GM23248 (cell line): Measurements from ENCODE around the gene ZNF234. TPM values are rescaled to one million over a fixed set of nuclear protein-coding genes. Genes with fewer than 3 reads are reported as not detected.

ENCODE experiments used
- DNase-seq: peaks from one replicate; pipeline ENCODE4 v3.0.0-alpha.2; 2015
- H2AFZ ChIP-seq: fragments of 200-600 bp; sonication (generic); 2 replicates; pipeline ENCODE4 v1.6.1; 2016; ENCODE audit warnings: antibody characterized with exemption
- H3F3A ChIP-seq: fragments of 200-600 bp; sonication (generic); 2 replicates; pipeline ENCODE4 v1.6.1; 2016; ENCODE audit warnings: mild to moderate bottlenecking, antibody characterized with exemption, mixed run types; ENCODE audit not compliant: insufficient read depth
- H3K27ac ChIP-seq: fragments of 200-600 bp; sonication (generic); 2 replicates; pipeline ENCODE4 v1.5.1; 2016; ENCODE audit warnings: mild to moderate bottlenecking
- H3K27me3 ChIP-seq: fragments of 200-600 bp; sonication (generic); replicated peaks from 2 replicates; pipeline ENCODE4 v1.6.1; 2016; ENCODE audit warnings: mild to moderate bottlenecking; ENCODE audit not compliant: insufficient read depth
- H3K36me3 ChIP-seq: fragments of 200-600 bp; sonication (generic); 2 replicates; pipeline ENCODE4 v1.6.1; 2016; ENCODE audit warnings: low read depth, mild to moderate bottlenecking
- H3K4me1 ChIP-seq: fragments of 200-600 bp; sonication (generic); 2 replicates; pipeline ENCODE4 v1.6.1; 2016; ENCODE audit warnings: mild to moderate bottlenecking; ENCODE audit not compliant: insufficient read depth
- H3K4me2 ChIP-seq: fragments of 200-600 bp; sonication (generic); one replicate; pipeline ENCODE4 v1.6.1; 2016; ENCODE audit warnings: mild to moderate bottlenecking; ENCODE audit not compliant: unreplicated experiment
- H3K4me3 ChIP-seq: fragments of 200-600 bp; sonication (generic); 2 replicates; pipeline ENCODE4 v1.5.1; 2016; ENCODE audit warnings: mild to moderate bottlenecking
- H3K79me2 ChIP-seq: fragments of 200-600 bp; sonication (generic); 2 replicates; pipeline ENCODE4 v1.6.1; 2016; ENCODE audit warnings: mild to moderate bottlenecking; ENCODE audit not compliant: insufficient read depth
- H3K9ac ChIP-seq: fragments of 200-600 bp; sonication (generic); 2 replicates; pipeline ENCODE4 v1.6.1; 2016; ENCODE audit warnings: mild to moderate bottlenecking
- H3K9me2 ChIP-seq: fragments of 200-600 bp; sonication (generic); 2 replicates; pipeline ENCODE4 v1.6.1; 2016; ENCODE audit warnings: mixed run types, mild to moderate bottlenecking, moderate library complexity; ENCODE audit not compliant: insufficient read depth
- H3K9me3 ChIP-seq: fragments of 200-600 bp; sonication (generic); one replicate; pipeline ENCODE4 v1.6.1; 2017; ENCODE audit warnings: low read depth
- H4K20me1 ChIP-seq: fragments of 200-600 bp; sonication (generic); 2 replicates; pipeline ENCODE4 v1.6.0; 2016; ENCODE audit not compliant: insufficient read depth
- EZH2 ChIP-seq: fragments of 200-600 bp; sonication (generic); IDR thresholded peaks from 2 replicates; pipeline ENCODE4 v1.6.1; 2018; ENCODE audit warnings: antibody characterized with exemption, mild to moderate bottlenecking; ENCODE audit not compliant: insufficient read depth, poor library complexity, severe bottlenecking
- EZH2phosphoT487 ChIP-seq: fragments of 200-600 bp; sonication (generic); IDR thresholded peaks from 2 replicates; pipeline ENCODE4 v1.6.1; 2018; ENCODE audit warnings: antibody characterized with exemption, moderate library complexity, mild to moderate bottlenecking, low read depth; ENCODE audit not compliant: insufficient read depth
- WGBS, 2 experiments: methylation state at CpG; one replicate each; pipeline ENCODE4 v1.1.6; 2015 to 2017; ENCODE audit warnings: low lambda C conversion rate in 2 of 2, low coverage in 1 of 2; ENCODE audit errors: missing lambda C conversion rate in 2 of 2; 5-methylcytosine and 5-hydroxymethylcytosine counted together
- in situ Hi-C: fragments of 300-500 bp; cut with MboI; formaldehyde crosslinking; loops from 2 replicates; pipeline ENCODE4 v1.15.0; 2020
- polyA plus RNA-seq: library from polyadenylated mRNA; unstranded; fragments of >200 nt; fragmentation: Nextera tagmentation; extraction: Ambion mirVana; gene quantifications from 2 replicates; pipeline ENCODE4 v1.2.1, GENCODE V29; 2016
- total RNA-seq: library from RNA; depleted of rRNA; stranded (reverse); fragments of >200 nt; shearing (Covaris generic); gene quantifications from 2 replicates; pipeline ENCODE4 v1.2.3, GENCODE V29; 2014

The ZNF234 gene
- total and polyA plus RNA-seq, 2 experiments from 2014 or later: 6.2 to 6.5 TPM

DNA sequence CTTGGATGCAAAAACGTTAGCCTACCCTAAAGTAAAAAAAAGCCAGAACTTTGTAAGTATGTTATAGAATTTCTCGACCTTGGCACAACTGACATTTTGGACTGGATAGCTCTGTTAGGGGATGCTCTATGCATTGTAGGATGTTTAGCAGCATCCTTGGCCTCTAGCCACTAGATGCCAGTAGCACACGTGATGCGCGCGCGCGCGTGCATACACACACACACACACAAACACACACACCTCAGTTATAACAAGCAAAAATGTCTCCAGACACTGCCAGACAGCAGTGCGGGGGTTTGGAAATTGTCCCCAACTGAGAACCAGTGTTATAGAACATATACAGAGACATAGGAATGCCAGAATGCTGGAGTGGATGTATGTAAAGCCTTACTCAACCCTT, 40.8 kb downstream of the ZNF234 start:
- Histone ChIP-seq H3K4me2 (no peak overlapping the region), H2AFZ (no peak overlapping the region), H3K27me3 (no peaks in the 10 kb centered on the region), H3K36me3 (peaks cover 5% of the 10 kb centered on the region), H3F3A (no peaks in the 10 kb centered on the region), H3K9me3 (no peaks in the 10 kb centered on the region), H3K79me2 (no peaks in the 10 kb centered on the region), H3K9ac (no peak overlapping the region), H3K27ac (no peak overlapping the region), H4K20me1 (no peaks in the 10 kb centered on the region), H3K4me1 (no peaks in the 10 kb centered on the region), H3K4me3 (no peak overlapping the region), H3K9me2 (no peaks in the 10 kb centered on the region)
- no peak for DNase-seq
- in situ Hi-C loops: no loop called here
- 87 to 88% methylated on average over 10 of the region's 10 CpGs for WGBS, 2 experiments
- TF ChIP-seq EZH2 (no peak), EZH2phosphoT487 (no peak)

DNA sequence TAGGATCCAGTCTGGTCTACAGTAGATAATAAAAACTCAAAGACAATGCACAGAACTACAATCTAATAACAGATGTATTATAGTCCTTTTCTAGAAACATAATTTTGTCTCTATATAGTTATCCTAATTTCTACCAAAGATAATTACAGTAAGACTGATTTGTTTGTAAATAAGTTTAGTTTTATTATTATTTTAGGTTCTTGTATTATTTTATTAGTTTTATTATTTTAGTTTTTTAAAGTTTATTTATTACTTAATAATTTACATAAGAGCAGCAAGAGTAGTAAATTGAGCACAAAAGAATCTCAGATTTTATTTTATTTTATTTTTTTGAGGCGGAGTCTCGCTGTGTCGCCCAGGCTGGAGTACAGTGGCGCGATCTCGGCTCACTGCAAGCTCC, 48.7 kb downstream of the ZNF234 start:
- WGBS, 2 experiments: 78 to 92% methylated on average over 6 of the region's 6 CpGs
- H2AFZ ChIP-seq: no peak overlapping the region
- H3K4me3 ChIP-seq: no peak overlapping the region
- TF ChIP-seq EZH2phosphoT487: no peak
- no peak for TF ChIP-seq EZH2
- no peaks in the 10 kb centered on the region for H4K20me1 ChIP-seq
- H3K27ac ChIP-seq: no peak overlapping the region
- no peaks in the 10 kb centered on the region for H3K36me3 ChIP-seq
- in situ Hi-C loops: no loop called here
- H3F3A ChIP-seq: no peaks in the 10 kb centered on the region
- no peak for DNase-seq
- no peak overlapping the region for H3K4me2 ChIP-seq
- H3K4me1 ChIP-seq: no peaks in the 10 kb centered on the region
- H3K27me3 ChIP-seq: no peaks in the 10 kb centered on the region
- H3K79me2 ChIP-seq: no peaks in the 10 kb centered on the region
- H3K9me3 ChIP-seq: no peaks in the 10 kb centered on the region
- no peak overlapping the region for H3K9ac ChIP-seq
- no peaks in the 10 kb centered on the region for H3K9me2 ChIP-seq

DNA sequence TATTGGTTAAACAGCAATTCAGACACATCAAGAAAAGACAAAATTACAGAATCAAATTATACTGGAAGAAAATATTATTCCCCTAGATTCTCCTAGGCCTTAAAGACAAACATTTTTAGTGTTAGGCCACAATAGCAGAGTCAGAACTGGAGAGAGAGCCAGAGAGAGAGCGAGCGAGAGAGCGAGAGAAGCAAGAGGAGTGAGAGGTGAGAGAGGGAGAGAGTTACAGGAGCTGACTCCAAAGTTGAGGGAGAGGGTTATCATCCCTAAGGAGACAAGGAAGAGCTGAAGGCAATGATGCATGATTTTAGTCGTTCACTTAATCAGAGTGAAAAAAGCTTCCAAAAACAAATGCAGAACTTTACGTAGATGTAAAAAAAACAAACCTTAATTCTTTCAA, 50.8 kb downstream of the ZNF234 start:
- H4K20me1 ChIP-seq: no peaks in the 10 kb centered on the region
- TF ChIP-seq EZH2: no peak

DNA sequence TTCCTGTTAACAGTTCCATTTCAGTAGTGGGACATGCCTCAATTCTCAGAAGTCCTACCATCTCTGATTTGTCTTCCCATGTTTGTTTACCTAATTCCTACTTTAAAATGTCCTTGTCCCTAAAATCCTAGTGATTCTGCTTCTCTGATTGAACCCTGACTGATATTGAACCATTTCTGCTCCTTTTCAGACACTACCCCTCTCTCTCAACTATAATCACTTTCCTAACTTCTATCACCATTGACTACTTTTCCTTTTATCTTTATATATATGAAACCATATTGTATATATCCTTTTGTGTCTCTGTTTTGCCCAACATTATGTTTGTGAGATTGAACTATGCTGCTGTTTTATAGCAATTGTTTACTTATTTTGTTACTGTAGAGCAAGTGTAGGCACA, 55.4 kb downstream of the ZNF234 start:
- DNase-seq: no peak
- H4K20me1 ChIP-seq: no peaks in the 10 kb centered on the region
- H3K4me1 ChIP-seq: no peaks in the 10 kb centered on the region
- no peaks in the 10 kb centered on the region for H3K27me3 ChIP-seq
- no peaks in the 10 kb centered on the region for H3F3A ChIP-seq
- no peak overlapping the region for H2AFZ ChIP-seq
- no peaks in the 10 kb centered on the region for H3K36me3 ChIP-seq
- no peaks in the 10 kb centered on the region for H3K9me2 ChIP-seq
- H3K27ac ChIP-seq: no peak overlapping the region
- TF ChIP-seq EZH2phosphoT487: no peak
- no peak for TF ChIP-seq EZH2
- no peak overlapping the region for H3K9ac ChIP-seq
- no peak overlapping the region for H3K4me2 ChIP-seq
- no peaks in the 10 kb centered on the region for H3K79me2 ChIP-seq
- no peaks in the 10 kb centered on the region for H3K9me3 ChIP-seq
- H3K4me3 ChIP-seq: no peak overlapping the region
- in situ Hi-C loops: no loop called here

More for the DNA sequence above, 50.8 kb downstream of the ZNF234 start:
- in situ Hi-C loops: no loop called here
- H3K4me3 ChIP-seq: no peak overlapping the region
- 67 to 71% methylated on average over 5 of the region's 5 CpGs for WGBS, 2 experiments
- H3K4me2 ChIP-seq: no peak overlapping the region
- H2AFZ ChIP-seq: no peak overlapping the region
- H3K79me2 ChIP-seq: no peaks in the 10 kb centered on the region
- no peaks in the 10 kb centered on the region for H3F3A ChIP-seq
- no peaks in the 10 kb centered on the region for H3K4me1 ChIP-seq
- no peaks in the 10 kb centered on the region for H3K9me2 ChIP-seq
- no peak overlapping the region for H3K27ac ChIP-seq
- H3K9ac ChIP-seq: no peak overlapping the region
- H3K36me3 ChIP-seq: no peaks in the 10 kb centered on the region
- H3K27me3 ChIP-seq: no peaks in the 10 kb centered on the region
- DNase-seq: no peak
- no peaks in the 10 kb centered on the region for H3K9me3 ChIP-seq

DNA sequence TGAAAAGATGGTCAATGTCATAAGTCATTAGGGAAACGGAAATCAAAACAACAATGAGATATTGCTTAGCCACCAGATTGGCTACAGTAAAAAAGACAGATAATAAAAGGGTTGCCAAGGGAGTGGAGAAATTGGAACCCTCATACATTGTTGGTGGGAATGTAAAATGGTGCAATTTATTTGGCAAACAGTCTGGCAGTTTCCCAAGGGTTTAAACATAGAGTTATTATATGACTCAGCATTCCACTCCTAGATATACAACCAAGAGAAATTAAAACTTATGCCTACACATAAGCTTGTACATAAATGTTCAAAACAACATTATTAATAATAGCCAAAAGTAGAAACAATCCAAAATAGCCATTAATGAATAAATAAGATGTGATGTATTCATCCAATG, 61.1 kb downstream of the ZNF234 start:
- Histone ChIP-seq H3K36me3 (no peaks in the 10 kb centered on the region), H3K4me3 (no peak overlapping the region), H3K27me3 (no peaks in the 10 kb centered on the region), H3K27ac (no peak overlapping the region), H3F3A (peaks cover 6% of the 10 kb centered on the region), H3K9me2 (no peaks in the 10 kb centered on the region), H3K9me3 (no peaks in the 10 kb centered on the region), H4K20me1 (no peaks in the 10 kb centered on the region), H3K4me2 (no peak overlapping the region), H3K4me1 (no peaks in the 10 kb centered on the region), H3K9ac (no peak overlapping the region), H3K79me2 (no peaks in the 10 kb centered on the region), H2AFZ (no peak overlapping the region)
- DNase-seq: peak; percentile 79
- in situ Hi-C loops: no loop called here
- no peak for TF ChIP-seq EZH2phosphoT487
- TF ChIP-seq EZH2: no peak
- 16 to 33% methylated on average over 1 of the region's 1 CpG for WGBS, 2 experiments
